HG02852 (cell line): ENCODE data around the gene MEI1.
A peak's percentile ranks its signal among the peaks of the same experiment; 100 is the strongest.
"Not testable (repeated sequence)": the region's sequence is repeated elsewhere in the genome, so short reads cannot be mapped to it uniquely, and the experiment has no call there.

ENCODE experiments used
- ATAC-seq: cut with Tn5 transposase; IDR thresholded peaks from one replicate; pipeline ENCODE4 v1.9.1; 2021; ENCODE audit warnings: mild to moderate bottlenecking, moderate library complexity; ENCODE audit not compliant: unreplicated experiment

MEI1 gene

DNA sequence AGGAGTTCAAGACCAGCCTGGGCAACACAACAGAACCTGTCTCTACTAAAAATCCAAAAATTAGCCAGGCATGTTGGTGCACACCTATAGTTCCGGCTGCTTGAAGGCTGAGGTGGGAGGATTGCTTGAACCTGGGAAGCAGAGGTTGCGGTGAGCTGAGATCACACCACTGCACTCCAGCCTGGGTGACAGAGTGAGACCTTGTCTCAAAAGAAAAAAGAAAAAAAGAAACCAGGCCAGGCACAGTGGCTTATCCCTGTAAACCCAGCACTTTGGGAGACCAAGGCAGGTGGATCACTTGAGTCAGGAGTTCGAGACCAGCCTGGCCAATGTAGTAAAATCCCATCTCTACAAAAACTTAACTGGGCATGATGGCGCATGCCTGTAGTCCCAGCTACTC, 33.9 kb downstream of the MEI1 start:
- not testable (repeated sequence) for ATAC-seq

DNA sequence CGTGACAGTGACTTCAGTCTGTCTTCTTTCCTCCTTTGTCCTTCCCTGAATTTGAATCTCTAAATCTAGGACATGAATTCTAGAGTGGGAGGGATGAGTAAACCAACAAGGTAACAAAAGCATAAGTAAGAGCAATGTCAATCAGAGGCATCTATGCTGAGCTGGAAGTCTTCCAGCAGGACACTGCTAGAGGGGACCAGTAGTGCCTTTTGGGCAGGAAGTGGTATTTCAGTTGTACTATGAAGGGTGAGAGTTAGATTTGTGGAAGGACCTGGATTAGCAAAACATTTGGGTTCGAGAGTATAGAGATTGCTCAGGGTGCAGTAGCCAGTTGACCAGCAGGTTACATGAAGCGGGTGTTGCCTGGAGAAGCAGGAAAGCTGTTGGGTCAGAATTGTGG, 40.3 kb downstream of the MEI1 start:
- ATAC-seq, result no peak

DNA sequence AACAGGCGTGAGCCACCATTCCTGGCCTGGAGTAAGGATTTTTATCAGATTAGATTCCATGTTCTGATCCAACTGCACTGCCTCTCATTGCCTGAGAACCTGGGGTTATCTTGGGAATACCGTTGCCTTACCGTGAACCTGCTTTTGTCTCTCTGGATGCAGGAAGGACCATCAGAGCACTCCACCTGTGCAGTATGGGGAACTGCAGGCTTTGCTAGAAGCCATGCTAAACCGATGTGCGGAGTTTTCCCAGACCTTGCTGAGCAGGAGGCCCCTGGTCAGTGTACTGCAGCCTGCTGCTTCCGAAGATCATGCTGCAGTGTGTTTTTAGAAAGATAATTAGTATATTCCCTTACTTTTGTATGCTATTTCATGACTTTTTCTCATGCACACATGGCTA, 43.6 kb downstream of the MEI1 start:
- no peak for ATAC-seq

DNA sequence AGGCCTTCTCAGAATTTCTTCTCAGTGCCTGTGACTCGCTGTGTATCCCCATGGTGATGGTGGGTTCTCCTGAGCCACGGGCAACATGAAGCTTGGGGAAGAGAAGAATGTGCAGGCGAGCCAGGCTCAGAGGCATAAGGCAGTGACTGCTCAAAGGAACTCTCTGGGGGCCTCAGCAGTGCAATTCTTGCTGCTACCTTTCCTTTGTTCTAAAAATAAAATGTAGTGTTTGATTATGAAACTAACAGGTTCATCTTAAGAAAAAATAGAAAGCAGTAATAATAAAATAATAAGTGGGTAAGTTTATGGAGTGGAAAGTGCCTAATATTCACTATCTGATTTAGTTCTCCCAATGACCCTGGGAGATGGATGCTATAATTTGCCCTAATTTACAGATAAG, 46.7 kb downstream of the MEI1 start:
- ATAC-seq, result no peak

DNA sequence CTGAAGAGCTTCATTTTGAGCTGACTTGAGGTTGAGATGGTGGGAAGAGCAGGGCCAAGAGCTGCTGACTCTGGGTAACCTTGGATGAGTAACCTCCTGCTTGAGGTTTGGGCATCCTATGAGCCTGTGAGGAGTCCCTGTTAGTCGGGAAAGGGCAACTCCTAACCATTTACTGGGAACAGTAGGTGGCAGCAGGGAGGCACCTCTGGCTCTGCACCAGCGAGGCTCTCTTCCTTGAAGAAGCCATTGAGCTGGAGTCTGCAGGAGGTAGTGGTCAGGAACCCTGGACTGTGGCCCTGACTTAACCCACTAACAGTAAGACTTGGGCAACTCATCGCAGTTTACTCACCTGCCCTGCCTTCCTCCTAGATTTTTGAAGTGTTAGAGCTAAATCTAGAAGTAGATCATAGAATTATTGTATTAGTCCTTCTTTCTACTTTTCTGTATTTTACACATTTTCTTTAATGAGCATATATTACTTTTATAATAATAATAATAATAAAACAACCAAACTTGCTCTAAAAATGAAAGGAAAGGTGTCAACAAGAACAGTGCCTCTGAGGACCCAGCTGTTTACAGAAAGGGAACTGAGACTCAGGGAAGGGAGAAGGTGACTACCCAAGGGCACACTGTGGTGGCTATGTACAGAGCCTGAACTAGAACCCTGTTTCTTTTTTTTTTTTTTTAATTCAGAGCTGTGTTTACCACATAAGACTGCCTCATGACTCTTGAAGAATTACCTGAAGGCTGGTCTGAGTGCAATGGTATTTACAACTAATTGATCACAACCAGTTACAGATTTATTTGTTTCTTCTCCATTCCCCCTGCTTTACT, 47.5 kb downstream of the MEI1 start:
- peak; percentile 65 for ATAC-seq

DNA sequence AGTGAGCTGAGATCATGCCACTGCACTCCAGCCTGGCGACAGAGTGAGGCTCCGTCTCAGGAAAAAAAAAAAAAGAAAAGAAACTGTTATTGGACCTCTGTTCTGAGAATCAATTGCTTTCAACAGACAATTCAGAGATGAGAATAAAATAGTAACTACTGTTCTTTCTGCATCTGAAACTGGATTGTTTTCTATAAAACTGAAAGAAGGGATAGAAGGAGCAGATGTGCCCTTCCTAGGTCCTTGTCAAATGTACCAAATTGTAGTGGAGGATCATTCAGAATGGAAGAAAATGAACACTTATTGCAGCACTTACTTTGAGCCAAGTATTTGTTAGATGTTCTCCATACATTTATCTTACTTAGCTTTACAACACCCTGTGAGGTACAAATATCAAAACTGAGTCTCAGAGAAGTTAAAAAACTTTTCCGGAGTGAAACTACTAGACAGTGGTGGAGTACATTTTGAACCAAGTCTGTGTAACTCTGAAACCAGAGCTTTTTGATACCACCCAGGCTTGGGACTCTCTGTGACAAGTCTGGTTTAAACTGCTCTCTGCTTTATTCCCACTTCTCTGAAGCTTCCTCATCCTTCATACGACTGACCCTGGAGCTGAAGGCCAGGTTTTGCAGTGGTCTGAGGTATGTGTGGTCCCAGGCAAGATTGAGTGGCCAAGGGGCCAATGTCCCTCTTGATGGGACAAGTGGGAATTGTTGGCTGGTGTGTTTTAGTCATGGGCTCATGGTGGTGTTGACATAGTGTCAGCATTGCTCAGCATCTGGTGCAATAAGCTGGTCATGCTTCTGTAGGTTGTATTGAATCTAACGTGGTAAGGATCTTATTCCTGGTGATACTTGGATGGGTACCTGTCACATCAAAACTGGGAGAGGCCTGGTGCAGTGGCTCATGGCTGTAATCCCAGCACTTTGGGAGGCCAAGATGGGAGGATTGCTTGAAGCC, 53.0 kb downstream of the MEI1 start:
- ATAC-seq, result no peak

DNA sequence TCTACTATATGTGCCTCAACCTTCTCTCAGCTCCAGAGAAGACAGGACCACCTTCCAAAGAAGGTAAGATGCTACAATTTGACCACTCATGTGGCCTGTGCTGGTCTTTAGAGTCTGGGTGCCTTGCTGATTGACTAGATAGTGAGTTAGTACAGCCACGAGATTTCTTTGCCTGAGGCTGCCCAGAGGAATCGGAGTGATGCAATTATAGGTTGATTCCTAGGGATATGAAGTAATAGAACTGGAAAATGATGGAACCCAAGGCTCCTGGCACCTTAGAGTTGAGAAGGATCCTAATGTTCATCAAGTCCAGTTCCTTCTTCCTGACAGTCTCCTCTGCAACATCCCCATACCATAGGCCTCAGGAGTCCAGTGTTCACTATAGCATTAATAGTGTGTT, 54.7 kb downstream of the MEI1 start:
- ATAC-seq, result no peak

DNA sequence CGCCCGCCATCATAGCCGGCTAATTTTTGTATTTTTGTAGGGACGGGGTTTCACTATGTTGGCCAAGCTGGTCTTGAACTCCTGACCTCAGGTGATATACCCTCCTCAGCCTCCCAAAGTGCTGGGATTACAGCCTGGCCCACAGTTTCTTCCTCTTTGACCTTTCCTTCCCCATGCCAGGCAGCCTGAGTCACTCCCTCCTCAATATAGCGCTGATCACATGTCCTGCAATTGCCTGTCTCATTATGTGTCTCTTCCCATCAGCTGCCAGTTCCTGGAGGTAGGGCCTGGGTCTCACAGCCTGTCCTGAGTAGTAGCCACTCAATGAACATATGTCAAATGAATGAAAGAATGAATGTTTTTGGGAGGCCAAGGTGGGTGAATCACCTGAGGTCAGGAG, 58.2 kb downstream of the MEI1 start:
- no peak for ATAC-seq

DNA sequence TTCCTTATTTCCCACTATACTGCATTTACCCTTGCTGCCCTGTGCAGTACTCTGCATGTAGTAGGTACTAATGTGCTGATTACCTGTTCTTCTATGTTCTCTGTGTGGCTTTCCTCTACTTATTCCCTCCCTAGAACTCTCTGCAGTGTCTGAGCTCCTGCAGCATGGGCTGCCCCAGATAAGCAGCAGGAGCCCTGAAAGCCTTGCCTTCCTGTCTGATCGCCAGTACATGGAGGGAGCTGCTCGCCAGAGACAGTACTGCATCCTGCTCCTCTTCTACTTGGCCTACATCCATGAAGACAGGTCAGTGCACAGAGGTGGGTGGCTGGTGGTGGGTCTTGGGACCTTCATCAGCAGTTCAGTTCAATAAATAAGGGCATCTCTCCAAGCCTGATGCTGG, 58.9 kb downstream of the MEI1 start:
- ATAC-seq, result no peak

DNA sequence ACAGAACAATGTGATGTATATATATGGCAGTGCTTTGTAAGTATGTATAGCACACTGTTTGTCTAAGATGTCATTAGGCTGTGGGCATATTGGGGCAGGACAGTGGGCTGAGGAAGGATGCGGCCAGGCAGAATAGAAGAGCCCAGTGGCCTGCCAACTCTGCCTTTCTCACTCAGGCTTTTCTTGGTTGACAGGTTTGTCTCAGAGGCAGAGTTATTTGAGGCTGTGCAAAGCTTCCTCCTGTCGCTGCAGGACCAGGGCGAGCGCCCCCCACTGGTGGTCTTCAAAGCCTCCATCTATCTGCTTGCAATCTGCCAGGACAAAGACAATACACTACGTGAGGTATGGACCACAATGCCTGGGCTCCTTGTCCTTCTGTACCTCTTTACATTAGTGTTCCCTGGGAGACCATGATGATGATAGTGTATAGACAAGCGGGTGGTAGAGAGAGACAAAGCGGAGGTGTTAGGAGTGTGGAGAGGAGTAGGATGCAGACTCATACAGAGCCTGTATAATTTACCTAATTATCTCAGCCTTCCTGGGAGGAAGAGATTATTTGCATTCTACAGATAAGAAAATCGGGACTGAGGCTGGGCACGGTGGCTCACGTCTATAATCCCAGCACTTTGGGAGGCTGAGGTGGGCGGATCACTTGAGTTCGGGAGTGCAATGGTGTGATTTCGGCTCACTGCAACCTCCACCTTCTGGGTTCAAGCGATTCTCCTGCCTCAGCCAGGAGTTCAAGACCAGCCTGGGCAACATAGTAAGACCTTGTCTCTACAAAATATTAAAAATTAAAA, 63.9 kb downstream of the MEI1 start:
- no peak for ATAC-seq

DNA sequence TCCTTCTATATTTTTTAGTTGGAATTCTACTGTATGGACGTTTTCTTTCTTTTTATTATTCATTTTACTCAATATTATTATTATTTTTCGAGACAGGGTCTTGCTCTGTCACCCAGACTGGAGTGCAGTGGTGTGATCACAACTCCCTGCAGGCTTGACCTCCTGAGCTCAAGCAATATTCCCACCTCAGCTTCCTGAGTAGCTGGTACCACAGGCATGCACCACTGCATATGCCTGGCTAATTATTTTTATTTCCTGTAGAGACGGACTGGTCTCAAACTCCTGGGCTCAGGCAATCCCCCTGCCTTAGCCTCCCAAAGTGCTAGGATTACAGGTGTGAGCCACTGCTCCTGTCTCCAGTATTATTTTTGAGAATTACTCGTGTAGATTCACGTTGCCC, 67.2 kb downstream of the MEI1 start:
- ATAC-seq, result no peak

DNA sequence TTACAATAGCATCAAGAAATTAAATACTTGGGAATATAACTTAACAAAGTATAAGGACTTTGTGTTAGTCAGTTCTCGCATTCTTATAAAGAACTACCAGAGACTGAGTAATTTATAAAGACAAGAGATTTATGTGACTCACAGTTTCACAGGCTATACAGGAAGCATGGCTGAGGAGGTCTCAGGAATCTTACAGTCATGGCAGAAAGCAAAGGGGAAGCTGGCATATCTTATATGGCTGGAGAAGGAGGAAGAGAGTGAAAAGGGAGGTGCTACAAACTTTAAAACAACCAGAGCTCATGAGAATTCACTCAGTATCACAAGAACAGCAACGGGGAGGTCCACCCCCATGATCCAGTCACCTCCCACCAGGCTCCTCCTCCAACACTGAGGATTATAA, 69.1 kb downstream of the MEI1 start:
- ATAC-seq, result no peak

DNA sequence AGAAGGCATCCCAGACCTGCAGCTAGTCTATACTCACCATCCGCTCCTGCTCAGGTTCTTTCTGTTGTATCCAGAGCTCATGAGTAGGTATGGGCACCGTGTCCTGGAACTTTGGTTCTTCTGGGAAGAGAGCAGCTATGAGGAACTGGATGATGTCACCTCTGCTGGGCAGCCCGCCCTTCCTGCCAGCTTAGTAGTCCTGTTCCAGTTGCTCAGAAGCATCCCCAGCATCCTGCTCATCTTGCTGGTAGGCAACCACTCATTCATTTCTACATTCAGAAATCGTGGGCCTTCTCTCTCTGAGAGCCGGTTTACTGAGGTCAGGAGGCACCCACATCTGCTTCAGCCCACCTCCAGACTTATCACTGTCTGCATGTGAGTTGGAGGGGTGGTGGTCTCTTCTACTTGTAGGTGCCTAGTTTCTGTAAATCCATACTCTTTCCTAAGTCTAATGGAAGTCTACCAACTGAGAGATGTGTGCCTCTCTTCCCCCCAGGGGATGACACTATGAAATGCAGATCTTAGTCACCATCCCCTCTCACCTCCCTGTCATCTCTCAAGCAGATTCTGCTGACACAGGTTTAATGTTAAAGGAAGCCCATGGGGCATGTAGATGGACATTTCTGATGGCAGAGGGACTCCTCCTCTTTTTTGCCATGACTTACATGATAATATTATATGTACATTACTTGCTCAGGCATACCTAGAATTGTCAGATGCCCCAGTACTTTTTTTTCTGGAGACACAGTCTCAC, 71.6 kb downstream of the MEI1 start:
- no peak for ATAC-seq

DNA sequence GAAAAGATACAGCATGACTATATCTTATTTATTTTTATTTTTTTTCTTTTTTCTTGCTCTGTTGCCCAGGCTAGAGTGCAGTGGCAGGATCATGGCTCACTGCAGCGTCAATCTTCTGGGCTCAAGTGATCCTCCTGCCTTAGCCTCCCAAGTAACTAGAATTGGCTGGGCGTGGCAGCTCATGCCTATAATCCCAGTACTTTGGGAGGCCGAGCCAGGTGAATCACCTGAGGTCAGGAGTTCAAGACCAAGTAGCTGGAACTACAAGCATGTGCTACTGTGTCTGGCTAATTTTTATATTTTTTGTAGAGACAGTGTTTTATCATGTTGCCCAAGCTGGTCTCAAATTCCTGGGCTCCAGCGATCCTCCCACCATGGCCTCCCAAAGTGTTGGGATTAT, 72.9 kb downstream of the MEI1 start:
- no peak for ATAC-seq

DNA sequence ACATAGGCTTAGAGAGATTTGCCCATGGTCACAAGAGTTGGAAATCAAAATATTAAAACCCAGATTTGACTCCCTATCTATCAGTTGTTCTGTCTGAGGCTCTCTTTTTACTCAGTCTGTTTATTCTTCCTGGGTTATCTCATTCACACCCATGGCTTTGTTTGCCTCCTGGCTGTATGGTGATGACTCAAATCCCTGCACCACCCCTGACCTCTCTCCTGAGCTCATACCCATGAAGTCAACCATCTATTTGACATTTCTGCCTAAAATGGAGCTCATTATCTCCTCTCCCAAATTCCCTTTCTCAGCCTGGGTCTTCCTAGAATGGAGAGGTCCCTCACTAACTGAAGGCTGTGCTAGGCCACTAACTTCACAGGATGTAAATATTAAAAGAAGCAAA, 73.3 kb downstream of the MEI1 start:
- ATAC-seq, result no peak

DNA sequence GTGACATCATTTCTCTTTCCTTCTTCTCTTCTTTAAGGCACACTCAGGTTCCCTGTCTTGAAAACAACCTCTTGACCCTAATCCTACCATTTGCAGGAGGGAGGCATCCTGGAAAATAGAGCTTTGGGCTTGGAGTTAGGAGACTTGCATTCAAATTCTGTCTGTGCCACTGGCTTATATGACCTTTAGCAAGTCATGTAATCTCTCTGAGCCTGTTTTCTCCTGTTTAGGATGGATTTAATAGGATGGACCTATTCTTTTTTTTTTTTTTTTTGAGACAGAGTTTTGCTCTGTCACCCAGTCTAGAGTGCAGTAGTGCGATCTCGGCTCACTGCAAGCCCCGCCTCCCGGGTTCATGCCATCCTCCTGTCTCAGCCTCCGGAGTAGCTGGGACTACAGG, 76.0 kb downstream of the MEI1 start:
- ATAC-seq, result no peak

DNA sequence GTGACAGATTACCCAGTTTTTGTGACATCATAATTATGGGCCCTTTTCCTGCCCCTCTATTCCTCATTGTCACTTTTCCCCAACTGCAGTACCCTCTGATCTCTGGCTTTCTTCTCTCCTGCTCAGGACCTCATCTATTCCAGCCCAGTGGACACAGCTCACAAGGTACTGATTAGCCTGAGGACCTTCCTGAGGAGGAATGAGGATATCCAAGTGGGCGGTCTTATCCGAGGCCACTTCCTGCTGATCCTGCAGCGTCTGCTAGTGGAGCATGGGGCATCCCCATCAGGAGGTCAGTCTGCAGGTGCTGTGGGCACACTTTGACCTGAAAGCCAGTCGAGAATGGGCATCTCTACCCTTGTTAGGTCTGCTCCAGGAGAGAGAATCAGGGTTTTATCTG, 76.7 kb downstream of the MEI1 start:
- ATAC-seq, result no peak

DNA sequence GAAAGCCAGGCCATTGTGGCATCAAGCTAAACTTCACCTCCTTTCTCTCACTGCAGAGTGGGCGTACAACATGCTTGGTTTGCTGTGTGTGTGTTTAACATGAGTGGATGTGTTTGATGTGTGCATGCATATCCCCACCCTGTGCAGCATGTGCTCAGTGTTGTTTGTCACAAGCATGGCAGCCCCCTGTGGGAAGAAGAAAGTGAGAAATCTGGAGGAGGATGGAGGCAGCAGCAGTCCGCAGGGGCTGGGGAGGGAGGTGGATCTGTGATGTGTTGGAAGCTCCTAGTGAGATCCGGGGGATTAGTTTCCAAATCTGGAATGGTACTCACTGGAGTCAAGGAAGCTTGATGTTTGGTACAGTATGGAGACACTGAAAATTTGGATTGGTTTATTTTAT, 77.1 kb downstream of the MEI1 start:
- ATAC-seq, result no peak

DNA sequence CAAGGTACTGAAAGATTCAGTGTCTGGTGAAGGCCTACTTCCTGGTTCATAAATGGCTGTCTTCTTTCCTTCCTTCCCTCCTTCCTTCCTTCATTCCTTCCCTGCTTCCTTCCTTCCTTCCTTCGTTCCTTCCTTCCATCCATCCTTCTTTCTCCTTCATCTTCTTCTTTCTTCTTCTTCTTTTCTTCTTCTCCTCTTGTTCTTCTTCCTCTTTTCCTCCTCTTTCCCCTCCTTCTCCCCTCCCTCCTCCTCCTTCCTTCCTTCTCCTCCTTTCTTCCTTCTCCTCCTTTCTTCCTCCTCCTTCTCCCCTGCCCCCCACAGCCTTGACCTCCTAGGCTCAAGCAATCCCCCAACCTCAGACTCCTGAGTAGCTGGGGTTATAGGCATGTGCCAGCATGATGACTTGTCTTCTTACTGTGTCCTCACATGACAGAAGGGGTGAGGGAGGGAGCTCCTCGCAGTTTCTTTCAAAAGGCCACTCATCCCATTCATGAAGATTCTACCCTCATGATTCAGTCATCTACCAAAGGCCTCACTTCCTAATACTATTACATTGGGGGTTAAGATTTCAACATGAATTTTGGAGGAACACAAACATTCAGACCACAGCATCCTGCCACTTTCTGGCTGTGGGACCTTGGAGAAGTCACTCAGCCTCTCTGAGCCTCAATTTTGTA, 78.6 kb downstream of the MEI1 start:
- no peak for ATAC-seq

DNA sequence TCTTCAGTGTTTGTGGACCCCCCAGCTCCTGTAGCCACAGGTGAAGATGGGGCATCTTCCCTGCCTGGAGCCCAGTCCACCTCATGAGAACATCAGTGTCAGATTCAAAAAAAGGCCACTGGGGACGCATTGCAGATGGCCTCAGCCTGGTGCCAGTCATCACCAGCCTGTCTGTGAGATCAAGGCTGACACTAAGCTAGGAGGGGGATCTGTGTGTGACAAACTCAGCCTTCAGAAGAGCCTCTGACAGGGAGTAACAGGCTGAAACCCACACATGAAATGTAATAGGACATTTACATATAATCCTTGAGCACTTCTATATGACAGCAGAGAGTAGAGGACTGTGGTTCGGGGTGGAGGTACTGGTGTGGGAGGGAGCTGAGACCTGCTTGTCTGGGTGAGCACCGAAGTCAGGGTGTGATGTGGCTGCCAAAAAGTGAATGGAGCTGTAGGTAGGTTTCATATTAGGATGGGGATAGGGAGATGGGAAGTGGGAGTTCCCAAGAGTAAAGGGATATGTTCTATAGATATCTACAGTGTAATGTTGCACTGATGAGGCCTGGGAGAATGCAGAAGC, 80.7 kb downstream of the MEI1 start:
- no peak for ATAC-seq
